Adrenal gland (tissue), 5 donors: ENCODE results near the gene NQO2.

Experiments used
- POLR2A ChIP-seq, 2 donors: fragments of 450-650 bp; IDR thresholded peaks; one replicate each; pipeline ENCODE4 v1.6.1; 2017; ENCODE audit warnings: antibody characterized with exemption in 2 of 2, mild to moderate bottlenecking in 2 of 2, moderate library complexity in 1 of 2
- TF ChIP-seq, protein P1 (sequence below), 6 experiments: fragments of 450-650 bp in 4 of 6; fragments of 200-600 bp in 2 of 6; sonication (generic) in 1 of 6; IDR thresholded peaks; 1 replicate in 5 of 6; 2 replicates in 1 of 6; pipeline versions ENCODE4 v1.5.1 to v1.8.0; 2016 to 2021; ENCODE audit warnings: antibody characterized with exemption in 6 of 6, mild to moderate bottlenecking in 2 of 6, moderate library complexity in 1 of 6
- donor health status: DM: no; HTN: no; CAD: no.

- TF ChIP-seq, protein P1, sequence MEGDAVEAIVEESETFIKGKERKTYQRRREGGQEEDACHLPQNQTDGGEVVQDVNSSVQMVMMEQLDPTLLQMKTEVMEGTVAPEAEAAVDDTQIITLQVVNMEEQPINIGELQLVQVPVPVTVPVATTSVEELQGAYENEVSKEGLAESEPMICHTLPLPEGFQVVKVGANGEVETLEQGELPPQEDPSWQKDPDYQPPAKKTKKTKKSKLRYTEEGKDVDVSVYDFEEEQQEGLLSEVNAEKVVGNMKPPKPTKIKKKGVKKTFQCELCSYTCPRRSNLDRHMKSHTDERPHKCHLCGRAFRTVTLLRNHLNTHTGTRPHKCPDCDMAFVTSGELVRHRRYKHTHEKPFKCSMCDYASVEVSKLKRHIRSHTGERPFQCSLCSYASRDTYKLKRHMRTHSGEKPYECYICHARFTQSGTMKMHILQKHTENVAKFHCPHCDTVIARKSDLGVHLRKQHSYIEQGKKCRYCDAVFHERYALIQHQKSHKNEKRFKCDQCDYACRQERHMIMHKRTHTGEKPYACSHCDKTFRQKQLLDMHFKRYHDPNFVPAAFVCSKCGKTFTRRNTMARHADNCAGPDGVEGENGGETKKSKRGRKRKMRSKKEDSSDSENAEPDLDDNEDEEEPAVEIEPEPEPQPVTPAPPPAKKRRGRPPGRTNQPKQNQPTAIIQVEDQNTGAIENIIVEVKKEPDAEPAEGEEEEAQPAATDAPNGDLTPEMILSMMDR (IDR thresholded peaks at IDR 0.05), result no peak
- TF ChIP-seq POLR2A (IDR thresholded peaks at IDR 0.05), result no peak
Measured at GRCh38 chr6:3036861-3037637, 37.4 kb downstream of the NQO2 start.
